GM18508 (cell line): ENCODE results near the gene NAPSA.

ENCODE experiments used
- ATAC-seq: cut with Tn5 transposase; IDR thresholded peaks from one replicate; pipeline ENCODE4 v1.9.1; 2021; ENCODE audit warnings: moderate number of reproducible peaks; ENCODE audit not compliant: insufficient read depth, unreplicated experiment

Gene NAPSA

GRCh38 chr19:50320051-50320450 is 45.4 kb downstream of the NAPSA start:
- no peak for ATAC-seq

GRCh38 chr19:50319156-50319555 is 46.3 kb downstream of the NAPSA start:
- no peak for ATAC-seq

GRCh38 chr19:50318438-50318837 is 47.0 kb downstream of the NAPSA start:
- ATAC-seq: no peak

- no peak for ATAC-seq
Observed at GRCh38 chr19:50317115-50317514, 48.3 kb downstream of the NAPSA start.

GRCh38 chr19:50315773-50316448 is 49.5 kb downstream of the NAPSA start:
- ATAC-seq: no peak

- no peak for ATAC-seq
Observed at GRCh38 chr19:50314724-50315708, 50.4 kb downstream of the NAPSA start.

- ATAC-seq: no peak
Observed at GRCh38 chr19:50313812-50314536, 51.5 kb downstream of the NAPSA start.

GRCh38 chr19:50312967-50313811 is 52.2 kb downstream of the NAPSA start:
- no peak for ATAC-seq

- ATAC-seq: no peak
Observed at GRCh38 chr19:50311723-50312635, 53.5 kb downstream of the NAPSA start.

GRCh38 chr19:50310759-50311465 is 54.5 kb downstream of the NAPSA start:
- ATAC-seq: no peak

GRCh38 chr19:50309396-50310125 is 55.9 kb downstream of the NAPSA start:
- ATAC-seq: no peak

GRCh38 chr19:50308991-50309390 is 56.4 kb downstream of the NAPSA start:
- no peak for ATAC-seq
